Measurements from ENCODE around the gene CPPED1.

Gene CPPED1

DNA sequence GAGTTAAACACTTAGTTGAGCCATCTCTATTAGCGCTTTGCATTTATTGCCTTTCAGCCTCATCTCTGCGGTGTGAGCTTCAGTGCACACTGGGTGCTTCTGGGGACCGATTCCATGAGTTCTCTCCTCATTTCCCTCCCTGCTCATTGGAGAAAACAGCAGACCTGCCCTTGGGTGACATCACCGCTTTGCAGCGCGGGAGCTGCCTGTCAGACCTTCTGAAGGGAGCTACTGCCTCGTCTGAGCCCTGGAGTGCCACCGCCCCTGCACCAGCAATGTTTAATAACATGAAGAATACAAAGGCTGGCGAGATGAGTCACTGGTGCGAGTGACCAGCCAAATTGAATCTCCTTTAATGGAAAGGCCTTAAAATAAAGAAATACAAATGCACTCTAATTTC, 30.2 kb upstream of the CPPED1 start:
- no peaks in the 10 kb centered on the region for H3K9me3 ChIP-seq (ENCODE audit: control insufficient read depth, insufficient read depth, low read depth, low read length)
- no peaks in the 10 kb centered on the region for H3K36me3 ChIP-seq (ENCODE audit: control insufficient read depth in 2 of 2, insufficient read depth in 1 of 2, low read length in 2 of 2)
- POLR2A ChIA-PET = no interaction called here
- CTCF ChIA-PET = interaction anchor here (0.6 kb wide), 1 partner anchor 32 kb away, joined by 3 read pairs; no protein-coding TSS in a partner anchor
- H3K4me1 ChIP-seq (ENCODE audit: control insufficient read depth, insufficient read depth, low read length) = no peaks in the 10 kb centered on the region
- TF ChIP-seq ZNF114 (tag by site-specific recombination; IDR thresholded peaks at IDR 0.05) = no peak
- TF ChIP-seq ZBTB20 (tag by site-specific recombination; IDR thresholded peaks at IDR 0.05) = 0 out of 2 replicates have a peak, but pooled peaks have one; percentile 13
- TF ChIP-seq, protein P1, sequence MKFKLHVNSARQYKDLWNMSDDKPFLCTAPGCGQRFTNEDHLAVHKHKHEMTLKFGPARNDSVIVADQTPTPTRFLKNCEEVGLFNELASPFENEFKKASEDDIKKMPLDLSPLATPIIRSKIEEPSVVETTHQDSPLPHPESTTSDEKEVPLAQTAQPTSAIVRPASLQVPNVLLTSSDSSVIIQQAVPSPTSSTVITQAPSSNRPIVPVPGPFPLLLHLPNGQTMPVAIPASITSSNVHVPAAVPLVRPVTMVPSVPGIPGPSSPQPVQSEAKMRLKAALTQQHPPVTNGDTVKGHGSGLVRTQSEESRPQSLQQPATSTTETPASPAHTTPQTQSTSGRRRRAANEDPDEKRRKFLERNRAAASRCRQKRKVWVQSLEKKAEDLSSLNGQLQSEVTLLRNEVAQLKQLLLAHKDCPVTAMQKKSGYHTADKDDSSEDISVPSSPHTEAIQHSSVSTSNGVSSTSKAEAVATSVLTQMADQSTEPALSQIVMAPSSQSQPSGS (tag by site-specific recombination; IDR thresholded peaks at IDR 0.05; ENCODE audit: low read depth) = peak; percentile 55
- TF ChIP-seq ZNF768 (tag by site-specific recombination; IDR thresholded peaks at IDR 0.05) = no peak
- peak; percentile 32; the same call in 1 of the 2 replicates for TF ChIP-seq ZBTB17 (tag by site-specific recombination; IDR thresholded peaks at IDR 0.05)
- peak; percentile 80 for TF ChIP-seq OSR2 (tag by site-specific recombination; IDR thresholded peaks at IDR 0.05)
- peak; percentile 43; the same call in 1 of the 2 replicates for TF ChIP-seq PRDM1 (tag by site-specific recombination; IDR thresholded peaks at IDR 0.05)
- TF ChIP-seq ZNF629 (tag by site-specific recombination; IDR thresholded peaks at IDR 0.05) = peak; percentile 39
- no peak for TF ChIP-seq ZNF239 (tag by site-specific recombination; IDR thresholded peaks at IDR 0.05)
- TF ChIP-seq, protein P2, sequence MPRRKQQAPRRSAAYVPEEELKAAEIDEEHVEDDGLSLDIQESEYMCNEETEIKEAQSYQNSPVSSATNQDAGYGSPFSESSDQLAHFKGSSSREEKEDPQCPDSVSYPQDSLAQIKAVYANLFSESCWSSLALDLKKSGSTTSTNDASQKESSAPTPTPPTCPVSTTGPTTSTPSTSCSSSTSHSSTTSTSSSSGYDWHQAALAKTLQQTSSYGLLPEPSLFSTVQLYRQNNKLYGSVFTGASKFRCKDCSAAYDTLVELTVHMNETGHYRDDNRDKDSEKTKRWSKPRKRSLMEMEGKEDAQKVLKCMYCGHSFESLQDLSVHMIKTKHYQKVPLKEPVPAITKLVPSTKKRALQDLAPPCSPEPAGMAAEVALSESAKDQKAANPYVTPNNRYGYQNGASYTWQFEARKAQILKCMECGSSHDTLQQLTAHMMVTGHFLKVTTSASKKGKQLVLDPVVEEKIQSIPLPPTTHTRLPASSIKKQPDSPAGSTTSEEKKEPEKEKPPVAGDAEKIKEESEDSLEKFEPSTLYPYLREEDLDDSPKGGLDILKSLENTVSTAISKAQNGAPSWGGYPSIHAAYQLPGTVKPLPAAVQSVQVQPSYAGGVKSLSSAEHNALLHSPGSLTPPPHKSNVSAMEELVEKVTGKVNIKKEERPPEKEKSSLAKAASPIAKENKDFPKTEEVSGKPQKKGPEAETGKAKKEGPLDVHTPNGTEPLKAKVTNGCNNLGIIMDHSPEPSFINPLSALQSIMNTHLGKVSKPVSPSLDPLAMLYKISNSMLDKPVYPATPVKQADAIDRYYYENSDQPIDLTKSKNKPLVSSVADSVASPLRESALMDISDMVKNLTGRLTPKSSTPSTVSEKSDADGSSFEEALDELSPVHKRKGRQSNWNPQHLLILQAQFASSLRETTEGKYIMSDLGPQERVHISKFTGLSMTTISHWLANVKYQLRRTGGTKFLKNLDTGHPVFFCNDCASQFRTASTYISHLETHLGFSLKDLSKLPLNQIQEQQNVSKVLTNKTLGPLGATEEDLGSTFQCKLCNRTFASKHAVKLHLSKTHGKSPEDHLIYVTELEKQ (tag by site-specific recombination; IDR thresholded peaks at IDR 0.05; ENCODE audit: borderline replicate concordance) = 0 out of 2 replicates have a peak, but pooled peaks have one; percentile 20
- no peak for TF ChIP-seq ZNF621 (tag by site-specific recombination; IDR thresholded peaks at IDR 0.05)
- TF ChIP-seq ZNF37A (tag by site-specific recombination; IDR thresholded peaks at IDR 0.05) = no peak
- TF ChIP-seq ZFHX2 (tag by site-specific recombination; conservative IDR thresholded peaks at IDR 0.05) = 0 out of 2 replicates have a peak, but pooled peaks have one; percentile 6
- TF ChIP-seq HIC1 (tag by site-specific recombination; IDR thresholded peaks at IDR 0.05) = no peak
- H3K4me3 ChIP-seq (ENCODE audit: low read depth, low read length) = no peak overlapping the region
- no peak overlapping the region for H3K27ac ChIP-seq (ENCODE audit: extremely low read depth, low read depth, low read length)

DNA sequence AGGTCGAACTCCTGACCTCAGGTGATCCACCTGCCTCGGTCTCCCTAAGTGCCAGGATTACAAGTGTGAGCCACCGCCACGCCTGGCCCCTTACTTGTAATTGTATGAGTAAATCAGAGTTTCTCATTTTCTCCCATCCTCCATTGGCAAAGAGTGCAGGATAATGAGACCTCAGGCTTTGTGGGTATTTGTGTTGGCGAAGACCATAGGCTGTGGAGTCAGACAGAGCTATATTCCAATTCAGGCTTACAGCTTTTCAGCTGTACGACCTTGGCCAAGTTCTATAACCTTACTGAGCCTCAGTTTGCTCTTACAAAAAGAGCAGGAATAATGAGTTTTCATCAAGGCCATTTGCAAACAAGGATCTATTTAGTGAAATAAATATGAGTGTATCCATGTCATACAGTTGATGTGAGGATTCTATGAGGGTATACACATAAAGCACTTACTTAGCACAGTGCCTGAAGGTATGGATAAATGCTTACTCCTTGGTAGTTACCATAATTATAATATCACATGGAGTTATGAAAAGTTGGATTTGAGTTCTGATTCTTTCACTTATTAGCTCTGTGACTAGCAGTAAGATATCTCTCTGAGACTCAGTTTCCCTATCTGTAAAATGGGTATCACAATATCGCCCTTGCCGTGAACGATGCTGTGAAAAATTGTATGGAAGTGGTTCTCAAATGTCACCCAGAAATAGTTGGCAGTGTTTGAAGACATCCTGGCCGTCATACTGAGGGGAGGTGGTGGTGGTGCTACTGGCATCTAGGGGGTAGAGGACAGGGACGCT, 25.6 kb upstream of the CPPED1 start:
- no peak overlapping the region for H3K4me3 ChIP-seq (ENCODE audit: low read depth, low read length)
- no peak overlapping the region for H3K27ac ChIP-seq (ENCODE audit: extremely low read depth, low read depth, low read length)
- ChIA-PET CTCF (interaction anchor here (1.0 to 2.1 kb wide), 3 partner anchors 9 to 259 kb away, joined by 3 to 7 read pairs (median 6); no protein-coding TSS in a partner anchor), POLR2A (no interaction called here)
- no peaks in the 10 kb centered on the region for H3K36me3 ChIP-seq (ENCODE audit: control insufficient read depth in 2 of 2, insufficient read depth in 1 of 2, low read length in 2 of 2)
- H3K9me3 ChIP-seq (ENCODE audit: control insufficient read depth, insufficient read depth, low read depth, low read length) = no peaks in the 10 kb centered on the region
- TF ChIP-seq ZSCAN16 (tag by site-specific recombination; IDR thresholded peaks at IDR 0.05) (no peak), ZNF335 (tag by site-specific recombination; conservative IDR thresholded peaks at IDR 0.05) (no peak), ZNF146 (tag by site-specific recombination; IDR thresholded peaks at IDR 0.05) (no peak), ZNF433 (tag by site-specific recombination; IDR thresholded peaks at IDR 0.05; ENCODE audit: low read depth) (no peak), ZNF37A (tag by site-specific recombination; IDR thresholded peaks at IDR 0.05) (no peak), ZNF416 (tag by site-specific recombination; IDR thresholded peaks at IDR 0.05) (no peak), ZNF112 (tag by site-specific recombination; IDR thresholded peaks at IDR 0.05) (no peak), ZNF174 (tag by site-specific recombination; IDR thresholded peaks at IDR 0.05) (no peak), ZNF670 (tag by site-specific recombination; IDR thresholded peaks at IDR 0.05; ENCODE audit: low read depth) (no peak), ZNF16 (tag by site-specific recombination; IDR thresholded peaks at IDR 0.05; ENCODE audit: low read depth) (no peak), ZNF266 (tag by site-specific recombination; IDR thresholded peaks at IDR 0.05; ENCODE audit: low read depth) (no peak), ZNF624 (tag by site-specific recombination; IDR thresholded peaks at IDR 0.05) (no peak), GLIS2 (tag by site-specific recombination; IDR thresholded peaks at IDR 0.05) (no peak), OVOL3 (tag by site-specific recombination; IDR thresholded peaks at IDR 0.05) (no peak), ZNF623 (tag by site-specific recombination; IDR thresholded peaks at IDR 0.05) (no peak), ZNF211 (tag by site-specific recombination; IDR thresholded peaks at IDR 0.05; ENCODE audit: low read depth) (no peak)
- H3K4me1 ChIP-seq (ENCODE audit: control insufficient read depth, insufficient read depth, low read length) = no peaks in the 10 kb centered on the region
